Ishikawa (cell line): ENCODE data around the gene RAI14.

Experiments
- CEBPB ChIP-seq: IDR thresholded peaks from 2 replicates; pipeline ENCODE4 v1.6.1; 2012
- CREB1 ChIP-seq: IDR thresholded peaks from 2 replicates; pipeline ENCODE4 v1.6.1; 2012; ENCODE audit warnings: low read depth
- EGR1 ChIP-seq: IDR thresholded peaks from 2 replicates; pipeline ENCODE4 v1.6.1; 2012
- EP300 ChIP-seq: IDR thresholded peaks from 2 replicates; pipeline ENCODE4 v1.6.1; 2012; ENCODE audit warnings: borderline replicate concordance
- FOXM1 ChIP-seq: IDR thresholded peaks from 2 replicates; pipeline ENCODE4 v1.6.1; 2012; ENCODE audit warnings: low read depth, borderline replicate concordance
- NFIC ChIP-seq: IDR thresholded peaks from 2 replicates; pipeline ENCODE4 v1.6.1; 2012
- RAD21 ChIP-seq: IDR thresholded peaks from 2 replicates; pipeline ENCODE4 v1.6.1; 2012; ENCODE audit warnings: low read depth
- REST ChIP-seq: IDR thresholded peaks from 2 replicates; pipeline ENCODE4 v1.6.1; 2012; ENCODE audit warnings: low read depth, mild to moderate bottlenecking
- TAF1 ChIP-seq: IDR thresholded peaks from 2 replicates; pipeline ENCODE4 v1.6.1; 2012; ENCODE audit warnings: low read depth, mild to moderate bottlenecking
- TCF12 ChIP-seq: IDR thresholded peaks from 2 replicates; pipeline ENCODE4 v1.6.1; 2012; ENCODE audit warnings: low read depth
- TEAD4 ChIP-seq: IDR thresholded peaks from 2 replicates; pipeline ENCODE4 v1.6.1; 2012
- YY1 ChIP-seq: IDR thresholded peaks from 2 replicates; pipeline ENCODE4 v1.6.1; 2012; ENCODE audit warnings: low read depth
- TF ChIP-seq, protein P1 (sequence below): IDR thresholded peaks from 2 replicates; pipeline ENCODE4 v1.6.1; 2012
- TF ChIP-seq, protein P2 (sequence below): IDR thresholded peaks from 2 replicates; pipeline ENCODE4 v1.6.1; 2012

GRCh38 chr5:34616651-34617050 lies 39.5 kb upstream of the RAI14 start:
- TF ChIP-seq EP300: no peak
- no peak for TF ChIP-seq REST
- TF ChIP-seq CREB1: no peak
- no peak for TF ChIP-seq TCF12
- no peak for TF ChIP-seq YY1
- TF ChIP-seq EGR1: no peak
- no peak for TF ChIP-seq CEBPB
- TF ChIP-seq TAF1: no peak
- TF ChIP-seq, protein P1, sequence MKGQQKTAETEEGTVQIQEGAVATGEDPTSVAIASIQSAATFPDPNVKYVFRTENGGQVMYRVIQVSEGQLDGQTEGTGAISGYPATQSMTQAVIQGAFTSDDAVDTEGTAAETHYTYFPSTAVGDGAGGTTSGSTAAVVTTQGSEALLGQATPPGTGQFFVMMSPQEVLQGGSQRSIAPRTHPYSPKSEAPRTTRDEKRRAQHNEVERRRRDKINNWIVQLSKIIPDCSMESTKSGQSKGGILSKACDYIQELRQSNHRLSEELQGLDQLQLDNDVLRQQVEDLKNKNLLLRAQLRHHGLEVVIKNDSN: no peak
- no peak for TF ChIP-seq RAD21
- no peak for TF ChIP-seq NFIC
- TF ChIP-seq, protein P2, sequence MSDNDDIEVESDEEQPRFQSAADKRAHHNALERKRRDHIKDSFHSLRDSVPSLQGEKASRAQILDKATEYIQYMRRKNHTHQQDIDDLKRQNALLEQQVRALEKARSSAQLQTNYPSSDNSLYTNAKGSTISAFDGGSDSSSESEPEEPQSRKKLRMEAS: no peak
- no peak for TF ChIP-seq FOXM1
- no peak for TF ChIP-seq TEAD4
